Activated CD8-positive, alpha-beta memory T cell treated with anti-CD3 and anti-CD28 coated beads for 48 hours (primary cell): ENCODE data around the gene KIAA0930.
"Not testable (repeated sequence)": the region's sequence is repeated elsewhere in the genome, so short reads cannot be mapped to it uniquely, and the experiment has no call there.

Source experiments
- DNase-seq, 3 experiments: peaks; one replicate each; pipeline ENCODE4 v3.0.0-alpha.2; 2020; ENCODE audit warnings: low read depth in 2 of 3, low spot score in 2 of 3

The KIAA0930 gene

GRCh38 chr22:45263463-45264269, 23.0 kb upstream of the KIAA0930 start:
- DNase-seq: no peak

- DNase-seq: no peak
Measured at GRCh38 chr22:45262931-45263462, 22.3 kb upstream of the KIAA0930 start.

GRCh38 chr22:45262195-45262930, 21.7 kb upstream of the KIAA0930 start:
- no peak for DNase-seq

GRCh38 chr22:45261407-45262088, 20.9 kb upstream of the KIAA0930 start:
- DNase-seq: no peak

GRCh38 chr22:45260395-45260759, 19.7 kb upstream of the KIAA0930 start:
- DNase-seq: not testable (repeated sequence)

GRCh38 chr22:45259754-45260394, 19.2 kb upstream of the KIAA0930 start:
- no peak for DNase-seq

GRCh38 chr22:45257941-45258340, 17.2 kb upstream of the KIAA0930 start:
- DNase-seq: not testable (repeated sequence)

GRCh38 chr22:45254789-45255278, 14.1 kb upstream of the KIAA0930 start:
- DNase-seq: no peak

GRCh38 chr22:45254388-45254787, 13.7 kb upstream of the KIAA0930 start:
- DNase-seq: no peak

GRCh38 chr22:45253039-45253641, 12.4 kb upstream of the KIAA0930 start:
- DNase-seq: no peak

- no peak for DNase-seq
Measured at GRCh38 chr22:45251825-45252224, 11.1 kb upstream of the KIAA0930 start.

GRCh38 chr22:45248832-45249561, 8.3 kb upstream of the KIAA0930 start:
- DNase-seq: no peak

- no peak for DNase-seq
Measured at GRCh38 chr22:45246060-45246985, 5.6 kb upstream of the KIAA0930 start.

GRCh38 chr22:45244916-45245315, 4.2 kb upstream of the KIAA0930 start:
- no peak for DNase-seq

GRCh38 chr22:45242778-45243191, 2.1 kb upstream of the KIAA0930 start:
- DNase-seq: no peak

- no peak for DNase-seq
Measured at GRCh38 chr22:45240104-45240809, 437 bp downstream of the KIAA0930 start.

GRCh38 chr22:45239681-45240051, 1.0 kb downstream of the KIAA0930 start:
- no peak for DNase-seq

- no peak for DNase-seq
Measured at GRCh38 chr22:45238957-45239680, 1.6 kb downstream of the KIAA0930 start.
